GM19452 (cell line): ENCODE results near the gene SNCAIP.
"Not testable (repeated sequence)": the region's sequence is repeated elsewhere in the genome, so short reads cannot be mapped to it uniquely, and the experiment has no call there.

ENCODE experiments used
- ATAC-seq: cut with Tn5 transposase; IDR thresholded peaks from one replicate; pipeline ENCODE4 v1.9.1; 2021; ENCODE audit not compliant: unreplicated experiment

The SNCAIP gene

GRCh38 chr5:122314036-122314435, 2.0 kb downstream of the SNCAIP start:
- no peak for ATAC-seq

DNA sequence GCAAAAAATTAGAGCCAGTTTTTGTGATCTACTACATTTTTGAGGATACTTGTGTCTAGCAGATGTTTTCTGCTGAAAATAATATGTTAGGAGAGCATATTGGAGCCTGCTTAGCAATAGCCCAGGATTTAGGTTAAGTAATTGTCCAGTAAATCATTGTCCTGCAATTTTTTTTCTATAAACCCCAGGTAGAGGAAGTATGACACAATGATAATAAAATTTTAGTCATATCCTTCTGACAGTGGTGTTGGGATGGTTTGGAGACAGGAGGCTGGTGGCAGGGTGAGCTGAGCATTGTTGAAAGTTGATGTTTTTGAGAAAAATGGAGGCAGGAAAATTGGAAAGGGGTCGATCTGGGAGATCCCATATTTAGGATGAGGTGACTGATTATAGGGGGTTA, 3.5 kb downstream of the SNCAIP start:
- no peak for ATAC-seq

DNA sequence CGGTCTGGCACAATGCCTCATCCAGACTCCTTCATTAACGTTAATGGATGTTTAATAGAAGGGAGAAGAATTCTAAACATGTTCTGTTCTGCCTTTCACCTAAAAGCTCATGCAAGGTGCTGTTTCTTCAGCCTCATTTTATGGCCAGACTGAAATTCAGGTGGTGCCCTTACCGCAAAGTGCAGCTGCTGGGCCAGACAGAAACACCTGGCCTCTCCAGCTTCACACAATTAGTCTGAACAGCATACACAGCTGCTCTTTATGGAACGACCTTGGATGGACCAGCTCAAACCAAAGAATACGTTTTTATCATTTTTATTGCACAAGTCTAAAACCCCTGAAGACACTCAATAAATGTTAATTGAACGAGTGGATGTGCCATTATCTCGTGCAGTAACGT, 4.6 kb downstream of the SNCAIP start:
- no peak for ATAC-seq

DNA sequence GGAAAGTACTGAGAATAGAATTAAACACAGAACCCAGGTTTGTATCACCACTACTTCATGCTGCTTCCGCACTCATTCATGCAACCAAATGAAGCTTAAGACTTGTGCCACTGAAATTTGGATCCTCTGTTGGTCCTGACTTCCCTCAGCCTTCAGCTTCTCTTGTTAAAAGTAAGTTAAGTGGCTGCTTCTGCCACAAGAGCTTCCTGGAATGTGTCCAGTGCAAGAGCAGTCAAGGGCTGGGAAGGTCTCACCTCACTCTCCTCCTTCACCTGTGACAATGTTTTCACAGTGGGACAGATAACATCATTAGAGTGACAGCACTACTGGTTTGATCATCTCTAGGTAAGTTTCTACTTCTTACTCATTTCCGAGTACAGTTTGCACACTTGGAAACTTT, 7.9 kb downstream of the SNCAIP start:
- no peak for ATAC-seq

GRCh38 chr5:122321921-122322320, 9.9 kb downstream of the SNCAIP start:
- ATAC-seq, result no peak

DNA sequence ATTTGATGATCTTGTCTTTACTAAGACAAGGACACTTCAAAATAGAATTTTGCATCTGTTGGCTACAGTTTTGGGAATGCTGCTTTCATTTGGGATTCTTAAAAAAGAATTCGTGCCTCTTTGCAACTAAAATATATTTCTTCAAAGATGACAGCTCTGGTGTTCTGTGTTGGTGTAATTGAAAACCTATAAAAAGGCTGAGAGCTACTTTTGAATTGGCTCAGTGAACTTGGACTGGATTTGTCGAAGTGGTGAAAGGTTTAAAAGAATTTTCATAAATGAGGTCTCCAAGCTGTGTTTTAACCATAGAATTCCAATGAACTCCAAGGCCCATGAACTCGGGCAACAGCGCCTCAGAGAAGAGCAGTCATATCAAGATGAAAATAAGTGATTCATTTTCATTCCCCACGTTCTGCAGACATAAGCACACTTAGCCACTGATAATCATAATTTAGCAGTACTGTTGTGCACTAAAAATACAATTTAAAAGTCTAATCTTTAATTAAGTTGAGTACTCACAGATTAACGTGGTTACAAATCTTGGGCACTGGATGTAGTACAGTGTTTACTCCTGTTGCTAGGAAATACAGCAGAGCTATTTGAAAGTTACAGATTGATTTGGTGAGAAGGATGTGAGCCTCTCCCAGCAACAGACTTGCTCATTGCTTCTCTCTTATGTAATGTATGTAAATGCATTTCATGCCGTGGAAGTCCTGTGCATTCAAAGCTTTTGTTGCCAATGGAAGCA, 10.9 kb downstream of the SNCAIP start:
- no peak for ATAC-seq

DNA sequence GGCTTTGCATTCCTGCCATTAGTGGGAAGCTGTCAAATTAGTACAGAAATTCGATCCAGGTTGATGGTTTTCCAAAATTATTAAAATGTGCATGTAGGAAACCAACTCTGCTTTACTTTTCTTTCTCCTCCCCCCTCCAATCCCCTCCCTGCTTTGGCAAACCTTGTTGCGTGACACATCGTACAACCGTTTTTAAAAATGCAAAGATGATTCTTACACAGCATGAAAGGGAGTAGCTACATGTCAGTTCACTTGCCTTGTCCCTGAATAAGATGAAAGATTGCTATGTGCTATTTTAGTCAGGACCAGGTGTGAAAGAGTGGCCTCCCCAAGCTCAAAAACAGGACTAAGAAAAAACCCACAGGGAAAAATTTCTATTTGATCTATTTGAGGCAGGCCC, 11.7 kb downstream of the SNCAIP start:
- ATAC-seq, result no peak

DNA sequence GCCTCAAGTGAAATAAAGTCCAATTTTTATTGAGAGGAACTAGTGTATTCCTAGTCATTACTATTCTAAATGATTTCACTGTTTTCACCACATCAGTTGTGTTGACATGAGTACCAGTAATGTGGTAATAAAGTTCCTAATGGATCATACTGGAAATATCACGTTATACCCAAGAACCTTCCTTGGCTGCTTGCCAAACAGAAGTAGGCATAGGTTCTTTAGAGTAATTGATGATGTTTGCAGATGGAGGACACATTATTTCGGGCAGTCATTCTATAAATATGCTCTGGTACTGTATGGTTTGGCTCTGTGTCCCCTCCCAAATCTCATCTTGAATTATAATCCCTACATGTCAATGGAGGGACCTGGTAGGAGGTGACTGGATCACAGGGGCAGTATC, 15.1 kb downstream of the SNCAIP start:
- no peak for ATAC-seq

DNA sequence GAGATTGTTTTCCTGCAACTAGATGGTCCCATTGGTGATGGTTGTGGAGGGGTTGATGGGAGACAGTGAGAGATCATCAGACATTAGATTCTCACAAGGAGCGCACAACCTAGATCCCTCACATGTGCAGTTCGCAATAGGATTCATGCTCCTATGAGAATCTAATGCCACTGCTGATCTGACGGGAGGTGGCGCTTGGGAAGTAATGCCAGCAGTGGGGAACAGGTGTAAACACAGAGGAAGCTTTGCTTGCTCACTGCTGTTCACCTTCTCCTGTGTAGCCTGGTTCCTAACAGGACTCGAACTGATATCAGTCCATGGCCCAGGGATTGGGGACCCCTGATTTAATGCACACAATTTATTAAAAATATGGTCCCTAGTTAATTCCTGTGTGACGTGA, 18.8 kb downstream of the SNCAIP start:
- no peak for ATAC-seq

DNA sequence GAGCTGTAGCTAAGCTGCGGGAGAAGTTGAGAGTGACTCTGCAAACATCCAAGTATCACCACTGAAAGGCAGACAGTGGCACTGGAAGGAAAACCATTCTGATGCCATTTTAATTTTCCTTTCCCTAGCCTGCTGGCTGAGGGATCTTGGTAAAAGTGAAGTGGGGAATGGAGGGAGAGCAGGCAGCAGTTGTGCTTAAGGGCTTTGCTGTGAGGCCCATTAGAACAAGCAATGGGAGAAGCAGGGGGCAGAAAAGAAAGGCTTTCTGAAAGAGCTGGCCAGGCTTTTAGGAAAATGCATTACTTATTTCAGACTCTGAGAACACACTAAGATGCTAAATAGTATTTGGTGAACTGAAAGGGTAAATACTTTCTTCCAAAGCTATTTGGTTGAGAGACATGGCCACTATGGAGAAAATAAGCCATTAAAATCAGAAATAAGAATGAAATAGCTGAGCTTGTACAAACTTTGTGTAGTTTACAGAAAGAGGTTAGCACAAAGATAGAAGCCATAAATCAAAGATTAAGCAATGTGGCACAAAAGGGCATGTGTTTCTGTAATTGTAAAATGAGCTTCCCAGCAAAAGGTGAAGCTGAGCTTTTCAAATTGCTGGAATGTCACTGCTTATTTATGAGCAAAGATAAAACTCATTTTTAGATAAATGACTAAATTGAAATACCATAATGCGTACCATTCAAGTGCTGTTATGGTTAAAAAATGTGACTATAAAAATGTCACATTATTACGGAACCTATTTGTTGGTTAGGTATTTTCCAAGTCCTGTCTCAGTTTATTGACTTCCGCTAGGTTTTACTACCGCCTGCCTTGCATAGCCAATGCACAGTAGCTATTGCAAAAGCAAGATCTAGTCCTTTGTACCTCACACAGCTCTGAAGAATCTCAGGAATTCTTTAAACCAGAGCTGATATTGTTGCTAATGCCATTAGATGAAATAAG, 20.8 kb downstream of the SNCAIP start:
- no peak for ATAC-seq

GRCh38 chr5:122333564-122333963, 21.5 kb downstream of the SNCAIP start:
- ATAC-seq, result no peak

GRCh38 chr5:122339591-122339990, 27.6 kb downstream of the SNCAIP start:
- no peak for ATAC-seq

DNA sequence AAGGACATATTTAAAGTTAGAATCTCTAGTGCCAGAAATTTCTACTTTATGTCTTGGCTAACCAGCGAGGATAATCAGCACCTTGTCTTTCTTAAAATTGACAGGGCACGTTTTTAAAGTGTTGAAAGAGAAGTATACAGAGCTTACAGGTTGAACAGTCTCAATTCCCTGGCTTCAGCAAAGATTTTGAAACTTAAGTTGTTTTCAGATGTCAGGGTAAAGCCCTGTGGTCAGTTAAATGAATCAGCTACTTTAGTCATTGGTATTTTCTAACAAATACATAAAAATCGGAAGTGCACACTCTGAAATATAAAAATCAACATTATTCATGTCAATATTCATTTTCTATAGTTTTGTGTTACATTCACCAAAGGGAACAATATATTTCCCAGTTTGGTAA, 29.1 kb downstream of the SNCAIP start:
- no peak for ATAC-seq

GRCh38 chr5:122342256-122342655, 30.2 kb downstream of the SNCAIP start:
- no peak for ATAC-seq

GRCh38 chr5:122346897-122347581, 35.0 kb downstream of the SNCAIP start:
- no peak for ATAC-seq

GRCh38 chr5:122350496-122350895, 38.5 kb downstream of the SNCAIP start:
- no peak for ATAC-seq

DNA sequence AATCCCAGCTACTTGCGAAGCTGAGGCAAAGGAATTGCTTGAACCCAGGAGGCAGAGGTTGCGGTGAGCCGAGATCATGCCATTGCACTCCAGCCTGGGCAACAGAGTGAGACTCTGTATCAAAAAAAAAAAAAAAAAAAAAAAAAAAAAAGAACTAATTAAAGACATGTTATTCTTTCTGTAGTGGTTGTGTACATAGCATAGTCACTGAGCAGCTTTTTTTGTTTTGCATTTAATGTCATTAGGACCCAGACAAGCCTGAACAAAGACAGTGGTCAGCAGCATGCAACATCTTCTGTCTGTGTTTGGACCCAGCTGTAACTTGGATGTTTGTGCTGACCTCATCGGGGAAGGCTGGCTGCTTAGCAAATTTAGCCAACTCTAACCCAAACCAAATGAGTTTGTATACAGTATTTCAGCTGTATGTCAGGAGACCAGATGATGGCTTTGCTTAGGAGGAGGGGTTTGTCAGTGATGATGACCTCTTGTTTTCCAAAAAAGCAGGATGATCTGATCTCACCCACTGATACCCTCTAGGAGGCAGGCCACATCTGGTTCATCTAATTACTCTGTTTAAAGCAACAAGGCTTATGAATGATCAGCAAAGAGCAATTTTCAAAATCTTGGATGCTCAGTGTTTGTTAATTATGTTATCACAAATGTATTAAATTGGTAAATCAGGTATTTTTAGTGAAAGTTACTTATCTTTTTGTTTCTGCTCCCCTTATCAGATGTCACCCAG, 39.5 kb downstream of the SNCAIP start:
- ATAC-seq, result no peak

GRCh38 chr5:122352331-122352730, 40.3 kb downstream of the SNCAIP start:
- no peak for ATAC-seq

GRCh38 chr5:122353361-122353760, 41.3 kb downstream of the SNCAIP start:
- not testable (repeated sequence) for ATAC-seq

DNA sequence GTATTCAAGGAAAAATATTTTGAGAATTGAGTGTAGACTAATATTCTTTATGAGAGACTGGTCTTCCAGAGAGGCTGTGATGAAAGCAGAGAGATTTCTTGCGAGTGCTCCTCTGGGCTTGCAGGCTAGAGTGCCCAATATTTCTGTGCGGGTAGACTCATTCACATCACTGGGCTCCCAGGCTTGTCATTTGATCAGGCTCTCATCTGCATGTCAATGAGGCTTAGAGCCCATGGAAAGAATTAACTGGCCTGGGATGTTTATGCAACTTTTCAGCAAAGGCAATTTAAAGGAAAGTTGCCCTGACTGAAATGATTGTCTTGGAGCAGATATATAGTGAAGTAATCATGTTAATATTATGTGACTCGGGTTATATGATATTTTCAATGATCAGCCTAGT, 42.3 kb downstream of the SNCAIP start:
- ATAC-seq, result no peak

GRCh38 chr5:122355324-122355723, 43.3 kb downstream of the SNCAIP start:
- no peak for ATAC-seq
